NCI-H1417 treated with DMSO at 0.1 percent for 48 hours (cell line): Measurements from ENCODE around the gene TMEM80.

Experiments
- DNase-seq: peaks from one replicate; lab custom pipeline; 2025; lab: John Stamatoyannopoulos, UW

Gene TMEM80

DNA sequence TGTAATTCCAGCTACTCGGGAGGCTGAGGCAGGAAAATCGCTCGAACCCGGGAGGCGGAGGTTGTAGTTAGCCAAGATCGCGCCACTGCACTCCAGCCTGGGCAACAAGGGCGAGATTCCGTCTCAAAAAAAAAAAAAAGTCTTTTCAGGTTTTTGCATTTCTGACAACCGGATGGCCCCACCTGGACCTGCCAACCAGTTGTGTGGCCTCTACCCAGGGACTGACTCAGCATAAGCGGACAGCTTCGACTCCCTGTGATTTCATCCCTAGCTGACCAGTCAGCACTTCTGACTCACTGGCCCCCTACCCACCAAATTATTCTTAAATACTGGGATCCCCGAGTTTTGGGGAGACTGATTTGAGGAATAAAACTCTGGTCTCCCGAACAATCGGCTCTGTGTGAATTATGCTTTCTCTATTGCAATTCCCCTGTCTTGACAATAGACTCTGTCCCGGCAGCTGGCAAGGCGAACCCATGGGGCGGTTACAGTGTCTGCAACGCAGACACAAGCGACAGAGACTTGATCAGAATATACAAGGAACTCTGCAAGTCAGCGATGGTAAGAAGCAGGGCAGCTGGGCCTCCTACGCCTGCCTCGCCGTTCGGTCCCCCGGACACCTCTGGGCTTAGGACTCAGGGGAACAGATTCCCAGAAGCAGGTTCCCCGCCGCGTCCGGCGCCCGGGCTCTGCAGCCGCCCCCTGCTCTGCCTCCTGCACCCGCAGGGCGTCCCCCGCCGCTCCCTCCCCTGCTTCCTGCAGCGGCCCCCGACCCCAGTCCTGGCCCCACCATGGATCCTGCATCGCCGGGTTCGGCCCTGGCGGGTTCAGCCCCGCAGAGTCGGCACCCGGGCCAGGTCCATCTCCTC, 50.9 kb downstream of the TMEM80 start:
- DNase-seq, result no peak

DNA sequence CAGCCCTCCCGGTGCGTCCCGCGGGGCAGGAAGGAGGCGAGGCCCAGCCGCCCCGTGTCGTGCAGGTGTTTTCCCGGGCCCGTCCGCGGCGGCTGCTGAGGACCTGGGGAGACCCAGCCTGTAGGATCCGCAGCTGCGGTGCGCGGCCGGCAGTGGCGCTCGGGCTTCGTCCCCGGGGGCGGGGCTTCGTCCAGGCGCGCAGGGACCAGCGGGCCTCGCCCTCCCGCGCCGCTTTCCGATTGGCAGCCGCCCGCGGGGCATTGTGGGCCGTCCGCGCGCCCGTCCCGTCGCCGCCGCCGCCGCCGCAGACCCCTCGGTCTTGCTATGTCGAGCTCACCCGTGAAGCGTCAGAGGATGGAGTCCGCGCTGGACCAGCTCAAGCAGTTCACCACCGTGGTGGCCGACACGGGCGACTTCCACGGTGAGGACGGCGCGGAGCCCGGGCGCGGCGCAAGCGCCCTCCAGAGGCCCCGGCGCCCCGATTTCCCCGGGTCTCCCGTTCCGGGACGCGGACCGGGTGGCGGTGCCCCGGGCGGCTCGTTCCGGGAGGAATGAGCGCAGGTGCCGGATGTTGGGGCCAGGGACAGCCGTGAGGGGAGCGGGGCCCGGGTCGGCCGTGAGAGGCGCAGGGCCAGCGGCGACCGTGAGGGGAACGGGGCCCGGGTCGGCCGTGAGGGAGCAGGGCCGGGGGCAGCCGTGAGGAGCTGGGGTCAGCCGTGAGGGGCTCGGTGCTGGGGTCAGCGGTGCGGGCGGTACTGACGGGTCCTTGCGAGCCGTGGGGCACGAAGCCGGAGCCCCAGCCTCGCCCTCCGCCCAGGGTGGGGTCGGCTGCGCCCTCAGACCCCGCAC, 51.8 kb downstream of the TMEM80 start, which contains the start of gene TALDO1:
TALDO1 (plus strand) TSS at position 307 of the 849 bp plus-strand sequence; CDS start at position 325, 18 bp downstream.
- DNase-seq, result peak; percentile 39

DNA sequence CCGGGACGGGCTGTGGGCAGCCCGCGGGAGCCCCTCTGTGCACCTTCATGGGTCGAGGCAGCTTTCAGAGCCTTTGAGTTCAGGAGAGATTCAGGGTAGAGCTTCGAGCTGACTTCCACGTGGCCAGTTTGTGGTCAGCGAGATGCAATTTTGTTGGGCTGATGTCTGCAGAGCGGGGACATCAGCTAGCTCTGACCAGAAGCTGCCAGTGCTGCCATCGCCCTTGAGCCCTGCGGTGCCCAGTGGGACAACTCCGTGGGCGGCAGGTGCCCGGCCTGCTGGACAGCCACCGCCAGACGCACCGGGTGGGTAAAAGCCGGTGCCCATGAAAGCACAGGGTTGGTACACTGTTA, 52.4 kb downstream of the TMEM80 start:
- no peak for DNase-seq

DNA sequence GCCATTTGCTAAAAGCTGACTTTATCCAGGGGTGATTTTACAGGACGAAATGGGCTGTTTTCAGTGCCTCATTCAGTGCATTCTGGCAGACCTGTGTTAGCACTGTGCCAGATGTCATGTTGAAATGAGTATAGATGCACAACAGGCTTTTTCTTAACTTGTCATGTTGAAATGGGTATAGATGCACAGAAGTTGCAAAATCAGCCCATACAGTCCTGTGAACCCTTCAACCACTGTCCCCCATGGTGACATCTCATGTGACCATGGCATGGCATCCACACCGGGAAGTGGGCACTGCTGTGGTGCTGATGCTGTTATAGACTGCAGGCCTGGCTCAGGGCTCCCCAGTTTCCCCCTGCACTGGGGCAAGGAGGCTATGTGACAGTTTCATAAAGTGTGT, 54.1 kb downstream of the TMEM80 start:
- no peak for DNase-seq
